Measurements from ENCODE around the gene CDC42BPB. TPM values are rescaled to one million over a fixed set of nuclear protein-coding genes. Genes with fewer than 3 reads are reported as not detected.

Gene CDC42BPB
- total RNA-seq, 1 experiment from 2014 or later = 84.4 TPM

DNA sequence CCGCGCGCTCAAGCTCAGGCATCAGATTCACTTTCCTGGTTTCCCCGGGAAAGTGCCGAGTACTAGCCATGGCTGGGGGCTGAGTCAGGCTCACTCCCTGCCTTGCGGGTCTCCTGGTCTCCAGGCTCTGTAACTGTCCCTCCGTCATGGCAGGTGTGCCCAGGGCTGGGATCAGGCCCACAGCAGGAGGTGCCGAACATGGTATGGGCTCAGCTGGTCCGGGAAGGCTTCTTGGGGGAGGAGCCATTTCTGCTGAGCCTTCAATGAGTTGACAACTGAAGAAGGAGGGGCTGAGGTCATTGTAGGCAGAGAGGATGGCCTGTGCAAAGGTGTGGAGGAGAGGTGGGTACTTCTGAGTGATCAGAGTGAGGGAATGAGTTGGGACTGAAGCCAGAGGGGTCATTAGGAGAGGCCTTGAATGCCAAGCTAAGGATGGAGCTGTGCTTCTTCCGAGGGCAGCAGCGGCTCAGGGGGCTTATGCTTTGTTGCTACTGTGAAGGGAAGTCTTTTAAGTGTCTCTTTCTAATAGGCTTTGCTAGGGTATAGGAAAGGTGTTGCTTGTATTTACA is 37.9 kb upstream of the CDC42BPB start:
- no peaks in the 10 kb centered on the region for H3K36me3 ChIP-seq (ENCODE audit: control insufficient read depth, insufficient read depth, low read length)
- peaks cover 10% of the 10 kb centered on the region; the same call in 1 of the 2 replicates for H3K4me1 ChIP-seq (ENCODE audit: control insufficient read depth, insufficient read depth, low read length)
- ChIA-PET POLR2A (no interaction called here), CTCF (interaction anchor here (1.4 kb wide), 1 partner anchor 10 kb away, joined by 5 read pairs; no protein-coding TSS in a partner anchor)
- no peaks in the 10 kb centered on the region for H3K9me3 ChIP-seq (ENCODE audit: control insufficient read depth, insufficient read depth, low read depth, low read length)
- DNase-seq (ENCODE audit: low read depth, low spot score) (no peak), ATAC-seq (no peak)
- no peak overlapping the region for H3K4me3 ChIP-seq (ENCODE audit: low read depth in 2 of 2, low read length in 2 of 2)
- no peak overlapping the region for H3K27ac ChIP-seq (ENCODE audit: low read length)
- in situ Hi-C loops (cut with HindIII; ENCODE audit: low pct_unique_long_range_greater_than_20kb, low sequenced_read_pairs) = no loop called here
- no peak for TF ChIP-seq POLR2AphosphoS5 (IDR thresholded peaks at IDR 0.05; ENCODE audit: low read depth, low read length)
- no peak for TF ChIP-seq SIN3A (IDR thresholded peaks at IDR 0.05; ENCODE audit: borderline replicate concordance, insufficient read depth, low read depth, low read length)
- TF ChIP-seq, protein P1, sequence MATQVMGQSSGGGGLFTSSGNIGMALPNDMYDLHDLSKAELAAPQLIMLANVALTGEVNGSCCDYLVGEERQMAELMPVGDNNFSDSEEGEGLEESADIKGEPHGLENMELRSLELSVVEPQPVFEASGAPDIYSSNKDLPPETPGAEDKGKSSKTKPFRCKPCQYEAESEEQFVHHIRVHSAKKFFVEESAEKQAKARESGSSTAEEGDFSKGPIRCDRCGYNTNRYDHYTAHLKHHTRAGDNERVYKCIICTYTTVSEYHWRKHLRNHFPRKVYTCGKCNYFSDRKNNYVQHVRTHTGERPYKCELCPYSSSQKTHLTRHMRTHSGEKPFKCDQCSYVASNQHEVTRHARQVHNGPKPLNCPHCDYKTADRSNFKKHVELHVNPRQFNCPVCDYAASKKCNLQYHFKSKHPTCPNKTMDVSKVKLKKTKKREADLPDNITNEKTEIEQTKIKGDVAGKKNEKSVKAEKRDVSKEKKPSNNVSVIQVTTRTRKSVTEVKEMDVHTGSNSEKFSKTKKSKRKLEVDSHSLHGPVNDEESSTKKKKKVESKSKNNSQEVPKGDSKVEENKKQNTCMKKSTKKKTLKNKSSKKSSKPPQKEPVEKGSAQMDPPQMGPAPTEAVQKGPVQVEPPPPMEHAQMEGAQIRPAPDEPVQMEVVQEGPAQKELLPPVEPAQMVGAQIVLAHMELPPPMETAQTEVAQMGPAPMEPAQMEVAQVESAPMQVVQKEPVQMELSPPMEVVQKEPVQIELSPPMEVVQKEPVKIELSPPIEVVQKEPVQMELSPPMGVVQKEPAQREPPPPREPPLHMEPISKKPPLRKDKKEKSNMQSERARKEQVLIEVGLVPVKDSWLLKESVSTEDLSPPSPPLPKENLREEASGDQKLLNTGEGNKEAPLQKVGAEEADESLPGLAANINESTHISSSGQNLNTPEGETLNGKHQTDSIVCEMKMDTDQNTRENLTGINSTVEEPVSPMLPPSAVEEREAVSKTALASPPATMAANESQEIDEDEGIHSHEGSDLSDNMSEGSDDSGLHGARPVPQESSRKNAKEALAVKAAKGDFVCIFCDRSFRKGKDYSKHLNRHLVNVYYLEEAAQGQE (IDR thresholded peaks at IDR 0.05; ENCODE audit: insufficient read depth in 1 of 2, low read depth in 2 of 2, low read length in 1 of 2) = no peak
- TF ChIP-seq TCF7L2 (IDR thresholded peaks at IDR 0.05; ENCODE audit: low read depth, low read length) = no peak
- TF ChIP-seq, protein P2, sequence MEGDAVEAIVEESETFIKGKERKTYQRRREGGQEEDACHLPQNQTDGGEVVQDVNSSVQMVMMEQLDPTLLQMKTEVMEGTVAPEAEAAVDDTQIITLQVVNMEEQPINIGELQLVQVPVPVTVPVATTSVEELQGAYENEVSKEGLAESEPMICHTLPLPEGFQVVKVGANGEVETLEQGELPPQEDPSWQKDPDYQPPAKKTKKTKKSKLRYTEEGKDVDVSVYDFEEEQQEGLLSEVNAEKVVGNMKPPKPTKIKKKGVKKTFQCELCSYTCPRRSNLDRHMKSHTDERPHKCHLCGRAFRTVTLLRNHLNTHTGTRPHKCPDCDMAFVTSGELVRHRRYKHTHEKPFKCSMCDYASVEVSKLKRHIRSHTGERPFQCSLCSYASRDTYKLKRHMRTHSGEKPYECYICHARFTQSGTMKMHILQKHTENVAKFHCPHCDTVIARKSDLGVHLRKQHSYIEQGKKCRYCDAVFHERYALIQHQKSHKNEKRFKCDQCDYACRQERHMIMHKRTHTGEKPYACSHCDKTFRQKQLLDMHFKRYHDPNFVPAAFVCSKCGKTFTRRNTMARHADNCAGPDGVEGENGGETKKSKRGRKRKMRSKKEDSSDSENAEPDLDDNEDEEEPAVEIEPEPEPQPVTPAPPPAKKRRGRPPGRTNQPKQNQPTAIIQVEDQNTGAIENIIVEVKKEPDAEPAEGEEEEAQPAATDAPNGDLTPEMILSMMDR (IDR thresholded peaks at IDR 0.05) = no peak
- no peaks in the 10 kb centered on the region for H3K27me3 ChIP-seq (ENCODE audit: control insufficient read depth, insufficient read depth, low read length)
- BruUV-seq (replicated peaks) = no TSS peak
- intact Hi-C loops (cut with micrococcal nuclease; ENCODE audit: unreplicated experiment) = no loop called here

DNA sequence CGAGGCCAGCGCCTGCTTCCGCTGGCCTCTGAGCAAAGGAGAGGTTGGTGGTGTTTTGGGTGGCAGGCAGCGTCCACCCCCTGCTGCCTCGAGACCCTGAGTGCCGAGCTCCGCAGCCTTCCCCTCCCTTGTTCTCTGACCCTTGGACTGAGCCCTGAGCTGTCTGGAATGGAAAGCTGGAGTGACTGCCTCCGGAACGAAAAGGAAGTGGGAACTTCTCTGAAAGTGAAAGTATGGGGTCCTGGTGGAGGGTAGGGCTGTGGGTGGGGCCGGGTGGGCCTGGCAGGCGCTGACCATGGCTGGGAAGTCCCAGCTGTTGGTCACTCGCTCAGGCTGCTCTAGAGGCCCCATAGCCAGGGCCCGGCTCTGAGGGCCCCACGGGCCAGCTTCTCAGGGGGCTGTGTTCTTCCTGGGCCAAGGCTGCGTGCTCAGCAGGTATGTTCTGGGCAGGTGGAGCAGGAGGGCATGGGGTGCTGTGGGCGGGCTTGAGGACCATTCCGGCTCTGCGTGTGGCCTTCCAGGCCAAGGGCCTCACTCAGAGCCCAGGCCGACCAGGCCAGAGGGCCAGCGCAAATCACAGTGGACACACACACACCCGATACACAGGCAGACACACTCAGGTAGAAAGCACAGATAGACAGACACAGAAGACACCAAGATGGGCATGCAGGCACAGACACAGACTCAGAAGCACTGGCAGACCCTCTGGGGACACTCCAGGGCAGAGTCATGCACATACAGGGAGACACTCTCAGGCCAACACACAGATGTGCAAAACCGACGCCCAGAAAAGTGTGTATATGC is 37.3 kb upstream of the CDC42BPB start, which contains the start of gene EXOC3L4:
Gene EXOC3L4, plus strand, starts transcription at position 320 of the 804 bp plus-strand sequence. CDS start 5,495 bp downstream, outside the sequence.
- Histone ChIP-seq H3K4me1 (ENCODE audit: control insufficient read depth, insufficient read depth, low read length) (peaks cover 7% of the 10 kb centered on the region; the same call in 1 of the 2 replicates), H3K27ac (ENCODE audit: low read length) (no peak within 1 kb of the TSS), H3K27me3 (ENCODE audit: control insufficient read depth, insufficient read depth, low read length) (no peaks in the 10 kb centered on the region), H3K4me3 (ENCODE audit: low read depth in 2 of 2, low read length in 2 of 2) (no peak within 1 kb of the TSS), H3K9me3 (ENCODE audit: control insufficient read depth, insufficient read depth, low read depth, low read length) (no peaks in the 10 kb centered on the region), H3K36me3 (ENCODE audit: control insufficient read depth, insufficient read depth, low read length) (no peaks in the 10 kb centered on the region)
- BruUV-seq (replicated peaks) = no TSS peak
- no peak for DNase-seq (ENCODE audit: low read depth, low spot score)
- CTCF ChIA-PET = interaction anchor here (0.5 to 1.4 kb wide), 4 partner anchors 9 to 84 kb away, joined by 4 to 12 read pairs (median 5); no protein-coding TSS in a partner anchor
- TF ChIP-seq, protein P1 (IDR thresholded peaks at IDR 0.05; ENCODE audit: insufficient read depth in 1 of 2, low read depth in 2 of 2, low read length in 1 of 2) = no peak
- TF ChIP-seq SIN3A (IDR thresholded peaks at IDR 0.05; ENCODE audit: borderline replicate concordance, insufficient read depth, low read depth, low read length) (no peak), POLR2AphosphoS5 (IDR thresholded peaks at IDR 0.05; ENCODE audit: low read depth, low read length) (no peak), TCF7L2 (IDR thresholded peaks at IDR 0.05; ENCODE audit: low read depth, low read length) (no peak)
- TF ChIP-seq, protein P2 (IDR thresholded peaks at IDR 0.05) = no peak
- POLR2A ChIA-PET = interaction anchor here (0.6 kb wide), 1 partner anchor 134 kb away, joined by 3 read pairs; no protein-coding TSS in a partner anchor
- in situ Hi-C loops (cut with HindIII; ENCODE audit: low pct_unique_long_range_greater_than_20kb, low sequenced_read_pairs) (no loop called here), intact Hi-C loops (cut with micrococcal nuclease; ENCODE audit: unreplicated experiment) (no loop called here)
- ATAC-seq = no peak

All from Panc1 (cell line).